Lower leg skin (tissue), 3 donors: Measurements from ENCODE around the gene DGKE.

Experiments
- CTCF ChIP-seq, 3 donors: fragments of 450-650 bp; IDR thresholded peaks; one replicate each; pipeline ENCODE4 v1.5.1; 2016; ENCODE audit warnings: antibody characterized with exemption in 3 of 3, mild to moderate bottlenecking in 3 of 3, moderate library complexity in 2 of 3
- POLR2A ChIP-seq, 2 donors: fragments of 450-650 bp; IDR thresholded peaks; one replicate each; pipeline ENCODE4 v1.6.1; 2016 to 2017; ENCODE audit warnings: antibody characterized with exemption in 2 of 2, mild to moderate bottlenecking in 1 of 2, moderate library complexity in 1 of 2

- TF ChIP-seq POLR2A (IDR thresholded peaks at IDR 0.05) = peak in 1 of 2 donors; percentile 91
- TF ChIP-seq CTCF (IDR thresholded peaks at IDR 0.05) = no peak
Observed at GRCh38 chr17:56913867-56914580, 80.1 kb downstream of the DGKE start, which contains the start of gene TRIM25.
